ENCODE results near the gene PHC2. TPM values are rescaled to one million over a fixed set of nuclear protein-coding genes. Genes with fewer than 3 reads are reported as not detected.
"Not testable (repeated sequence)": the region's sequence is repeated elsewhere in the genome, so short reads cannot be mapped to it uniquely, and the experiment has no call there.

PHC2 gene
- total RNA-seq, 1 experiment from 2014 or later: 71.9 TPM

DNA sequence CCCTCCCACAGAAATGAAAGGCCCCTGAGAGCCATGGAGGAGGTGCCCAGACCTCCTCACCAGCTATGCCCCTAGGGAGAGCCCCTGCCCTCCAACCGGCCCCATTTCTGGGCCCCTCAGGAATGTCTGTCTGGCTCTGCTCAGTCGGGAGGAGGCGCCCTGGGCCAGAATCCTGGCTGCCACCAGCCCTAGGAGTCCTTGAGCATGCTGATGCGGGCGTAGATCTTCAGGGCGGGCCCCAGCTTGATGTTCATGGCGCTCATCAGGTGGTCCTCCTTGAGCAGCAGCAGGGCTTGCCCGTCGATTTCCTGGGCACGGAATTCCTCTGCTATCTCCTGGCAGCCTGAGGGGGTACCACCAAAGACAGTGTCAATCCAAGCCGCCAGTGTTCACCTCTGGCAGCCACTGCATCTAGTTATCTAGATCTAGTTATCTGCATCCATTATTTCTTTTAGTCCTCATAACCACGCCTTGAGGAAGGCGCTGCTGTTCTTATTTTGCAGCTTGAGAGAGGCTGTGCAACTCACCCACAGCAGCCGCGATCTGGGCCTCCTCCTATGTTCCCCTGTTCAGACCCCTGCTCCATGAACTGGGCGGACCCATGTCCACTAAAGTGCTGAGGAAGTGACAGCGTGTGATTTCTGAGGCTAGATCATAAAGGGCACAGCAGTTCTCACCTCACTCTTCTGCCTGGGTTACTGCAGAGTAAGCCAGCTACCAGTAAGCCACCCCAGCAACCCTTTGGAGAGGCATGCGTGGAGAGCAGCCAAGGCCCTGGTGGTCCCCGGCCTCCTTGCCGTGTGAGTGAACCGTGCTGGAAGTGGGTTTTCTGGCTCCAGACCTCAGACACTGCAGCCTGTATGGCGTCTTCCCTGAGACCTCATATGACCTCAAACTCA, 106.0 kb downstream of the PHC2 start:
- DNase-seq (ENCODE audit: low spot score): no peak
- in situ Hi-C loops (cut with HindIII; ENCODE audit: low sequenced_read_pairs): no loop called here

DNA sequence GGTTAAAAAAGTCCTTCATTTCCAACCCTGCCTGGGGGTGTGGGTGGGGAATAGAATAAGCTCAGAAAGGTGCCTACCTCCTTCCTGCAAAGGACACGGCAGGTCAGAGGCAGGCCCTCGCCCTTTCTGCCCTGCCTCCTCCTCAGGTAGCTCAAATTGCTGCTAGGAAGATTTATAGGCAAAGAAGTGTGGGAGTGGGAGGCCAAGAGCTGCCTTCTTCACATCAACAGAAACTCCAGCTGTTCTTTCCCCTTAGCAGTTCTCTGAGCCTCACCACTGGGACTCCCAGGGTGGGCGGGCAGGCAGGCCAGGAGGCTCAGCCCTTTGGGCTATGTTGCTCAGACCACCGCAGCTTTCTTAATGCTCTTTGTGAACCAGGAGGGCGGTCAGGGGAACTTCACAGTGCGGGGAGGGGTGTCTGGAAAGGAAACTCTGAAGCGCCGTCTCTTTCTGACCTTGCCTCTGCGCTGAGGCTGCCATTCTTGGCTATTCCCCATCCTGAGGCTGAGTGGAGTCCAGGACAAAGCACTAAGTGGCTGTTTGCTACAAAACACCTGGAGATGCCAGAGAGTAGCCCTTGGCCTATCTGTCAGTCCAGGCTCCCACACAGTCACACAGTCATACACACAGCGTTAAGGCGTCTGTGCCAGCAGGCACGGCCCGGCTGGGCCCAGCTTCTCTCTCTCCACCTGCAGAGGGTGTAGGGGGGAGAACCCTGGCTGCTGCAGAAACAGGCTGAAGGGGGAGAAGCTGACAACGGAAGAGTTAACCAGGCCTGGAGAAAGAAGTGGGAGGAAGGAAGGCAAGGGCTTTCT, 107.0 kb downstream of the PHC2 start:
- in situ Hi-C loops (cut with HindIII; ENCODE audit: low sequenced_read_pairs): no loop called here
- no peak for DNase-seq (ENCODE audit: low spot score)

DNA sequence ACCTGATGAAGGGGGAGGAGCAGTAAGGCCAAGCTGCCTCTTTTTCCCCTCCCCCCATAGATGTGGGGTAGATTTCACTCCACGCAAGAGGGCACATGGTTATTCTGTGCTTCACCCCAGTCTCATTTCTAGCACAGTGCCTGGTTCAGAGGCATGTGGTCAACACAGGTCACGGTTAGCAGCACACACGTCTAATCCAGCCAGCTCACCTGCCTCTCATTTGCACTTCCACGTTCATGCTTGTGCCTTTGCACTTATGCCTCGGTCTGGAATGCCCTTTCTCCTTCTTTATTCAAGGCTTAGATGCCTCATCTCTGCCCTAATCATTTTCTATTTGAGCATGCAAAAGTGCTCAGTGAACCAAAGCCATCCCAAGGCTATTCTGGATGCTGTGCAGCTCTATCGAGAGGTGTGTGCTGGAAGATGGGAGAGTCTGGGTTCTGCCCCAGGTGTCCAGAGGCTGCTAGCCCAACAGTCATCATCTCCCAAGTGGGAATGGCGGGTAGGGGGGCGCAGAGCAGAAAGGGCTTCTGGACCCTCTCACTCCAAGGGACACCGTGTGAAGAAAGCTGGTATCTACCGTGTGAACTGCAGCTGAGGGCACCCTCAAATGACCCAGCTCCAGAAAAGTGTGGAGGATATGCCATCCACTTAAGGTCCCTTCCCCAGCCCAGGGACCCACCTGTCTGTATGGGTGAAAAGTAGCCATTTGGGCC, 107.9 kb downstream of the PHC2 start:
- no peak for DNase-seq (ENCODE audit: low spot score)
- in situ Hi-C loops (cut with HindIII; ENCODE audit: low sequenced_read_pairs): no loop called here

DNA sequence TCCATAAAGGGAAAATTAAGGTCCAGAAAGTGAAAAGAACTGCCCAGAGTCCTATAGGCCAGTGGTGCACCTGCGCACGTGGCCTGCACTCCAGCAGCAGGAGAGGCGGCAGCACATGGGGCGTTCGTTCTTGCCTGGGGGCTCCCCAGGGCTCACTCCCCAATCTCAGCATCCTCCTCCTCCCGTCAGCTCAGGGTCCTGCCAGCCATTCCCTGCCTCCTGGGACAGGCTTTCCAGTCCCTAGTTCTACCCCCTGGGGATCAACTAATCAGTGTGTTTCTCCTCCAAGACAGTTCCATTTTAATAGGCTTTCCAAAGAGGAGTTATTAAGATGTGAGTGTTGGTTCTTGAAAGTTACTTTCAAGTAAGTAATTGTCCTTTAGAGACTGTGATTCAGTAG, 108.8 kb downstream of the PHC2 start:
- no peak for DNase-seq (ENCODE audit: low spot score)
- in situ Hi-C loops (cut with HindIII; ENCODE audit: low sequenced_read_pairs): no loop called here

DNA sequence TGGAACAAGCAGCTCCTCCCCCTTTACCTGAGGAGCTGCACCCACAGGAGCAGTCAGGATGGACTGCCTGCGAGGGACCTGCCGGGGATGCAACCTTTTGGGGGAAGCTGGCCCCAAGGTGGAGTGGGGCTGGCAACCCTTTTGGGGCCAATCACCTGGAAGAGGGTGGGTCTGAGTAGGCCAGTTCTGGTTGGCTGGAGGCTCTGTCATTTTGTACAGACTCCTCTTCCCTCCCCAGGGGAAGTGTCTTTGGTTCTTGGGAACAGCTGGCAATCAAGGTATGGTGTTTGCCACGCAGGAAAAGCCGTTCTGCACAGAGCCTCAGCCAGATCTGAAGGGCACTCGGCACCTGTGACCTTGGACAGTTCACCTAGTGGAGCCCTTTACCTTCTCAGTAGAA, 109.7 kb downstream of the PHC2 start:
- in situ Hi-C loops (cut with HindIII; ENCODE audit: low sequenced_read_pairs): no loop called here
- no peak for DNase-seq (ENCODE audit: low spot score)

DNA sequence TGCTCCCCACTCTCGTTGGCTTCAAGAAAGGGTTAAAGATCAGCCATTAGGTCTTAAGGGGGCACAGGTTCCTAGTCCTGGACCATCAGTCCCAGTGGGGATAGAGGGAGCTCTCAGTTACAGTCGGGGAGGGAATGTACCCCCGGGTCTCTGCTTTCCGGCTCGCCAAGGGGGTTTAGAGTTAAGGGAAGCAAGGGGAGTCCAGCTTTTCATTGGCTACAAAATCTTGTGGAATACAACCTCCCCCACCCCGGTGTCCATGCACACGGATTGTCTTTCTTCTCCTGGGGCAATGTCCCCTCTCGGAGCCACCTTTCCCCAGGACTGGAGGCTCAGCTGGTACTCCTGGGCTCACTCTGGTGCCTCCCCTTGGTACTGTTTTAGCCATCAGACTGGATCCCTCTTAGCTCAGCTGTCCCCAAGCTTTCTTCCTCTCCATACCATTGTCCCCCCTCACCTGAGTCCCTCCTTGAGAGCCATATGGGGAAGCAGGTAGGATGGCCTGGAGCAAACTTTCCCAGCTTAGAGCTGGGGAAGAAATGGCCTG, 110.2 kb downstream of the PHC2 start, which contains the start of gene A3GALT2:
TSS of gene A3GALT2 (minus strand) at position 480 of the 547 bp plus-strand sequence. CDS start at position 480, 0 bp downstream.
- in situ Hi-C loops (cut with HindIII; ENCODE audit: low sequenced_read_pairs): no loop called here
- no peak for DNase-seq (ENCODE audit: low spot score)

DNA sequence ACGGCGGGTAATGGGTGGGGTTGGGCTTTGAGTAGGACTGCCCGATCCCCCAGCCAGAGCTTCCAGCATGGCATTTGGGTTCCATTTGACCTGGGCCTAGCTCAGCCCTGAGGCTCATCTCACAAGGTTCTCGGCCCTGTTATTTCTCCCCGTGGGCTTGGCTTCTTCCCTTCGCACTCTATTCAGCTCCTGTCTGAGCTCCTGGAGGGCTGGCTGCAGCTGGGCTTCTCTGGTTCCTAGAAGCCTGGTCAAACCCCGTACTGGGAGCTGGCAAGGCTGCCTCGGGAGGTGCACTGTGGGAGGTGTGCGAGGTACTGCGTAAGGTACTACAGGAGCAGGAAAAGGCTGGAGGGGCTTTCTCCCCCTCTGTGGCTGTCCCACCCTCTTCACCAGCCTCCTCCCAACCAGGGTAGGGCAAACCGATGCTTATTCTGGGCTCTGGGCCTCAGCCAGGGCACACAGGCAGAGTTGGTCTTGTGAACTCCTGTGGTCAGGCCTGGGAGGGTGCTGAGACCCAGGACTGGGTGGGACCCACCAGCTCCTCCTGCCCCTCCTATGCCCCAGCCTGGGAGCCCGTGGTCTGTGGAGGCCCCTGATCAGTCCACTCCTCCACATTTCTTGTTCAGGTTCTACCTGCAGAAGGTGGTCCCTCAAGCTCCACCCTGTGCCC, 110.8 kb downstream of the PHC2 start:
- in situ Hi-C loops (cut with HindIII; ENCODE audit: low sequenced_read_pairs): no loop called here

DNA sequence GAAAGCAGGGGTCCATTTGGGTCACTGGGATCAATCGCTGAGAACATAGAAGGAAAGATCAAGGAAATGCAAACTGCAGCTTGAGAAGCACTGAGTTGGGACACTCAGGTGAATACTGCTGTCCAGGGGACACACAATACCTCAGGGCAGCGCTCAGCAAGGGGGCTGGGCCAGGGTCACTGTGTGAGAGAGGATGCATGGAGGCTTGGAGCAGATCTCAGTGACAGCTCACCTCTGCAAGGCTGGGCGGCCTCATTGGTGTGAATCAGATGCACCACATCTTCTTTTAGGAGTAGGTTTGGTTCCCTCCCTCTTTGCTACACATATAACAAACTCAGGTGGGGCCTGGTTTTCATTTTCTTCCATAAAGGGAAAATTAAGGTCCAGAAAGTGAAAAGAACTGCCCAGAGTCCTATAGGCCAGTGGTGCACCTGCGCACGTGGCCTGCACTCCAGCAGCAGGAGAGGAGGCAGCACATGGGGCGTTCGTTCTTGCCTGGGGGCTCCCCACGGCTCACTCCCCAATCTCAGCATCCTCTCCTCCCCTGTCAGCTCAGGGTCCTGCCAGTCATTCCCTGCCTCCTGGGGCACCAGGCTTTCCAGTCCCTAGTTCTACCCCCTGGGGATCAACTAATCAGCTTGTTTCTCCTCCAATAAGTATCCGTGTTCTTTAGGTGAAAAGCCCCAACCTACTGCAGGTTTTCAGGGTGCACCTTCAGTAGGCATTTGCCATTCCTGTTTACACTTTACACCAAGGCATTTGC, 111.5 kb downstream of the PHC2 start:
- DNase-seq (ENCODE audit: low spot score): no peak
- in situ Hi-C loops (cut with HindIII; ENCODE audit: low sequenced_read_pairs): no loop called here

More for the DNA sequence above, 110.8 kb downstream of the PHC2 start:
- no peak for DNase-seq (ENCODE audit: low spot score)

DNA sequence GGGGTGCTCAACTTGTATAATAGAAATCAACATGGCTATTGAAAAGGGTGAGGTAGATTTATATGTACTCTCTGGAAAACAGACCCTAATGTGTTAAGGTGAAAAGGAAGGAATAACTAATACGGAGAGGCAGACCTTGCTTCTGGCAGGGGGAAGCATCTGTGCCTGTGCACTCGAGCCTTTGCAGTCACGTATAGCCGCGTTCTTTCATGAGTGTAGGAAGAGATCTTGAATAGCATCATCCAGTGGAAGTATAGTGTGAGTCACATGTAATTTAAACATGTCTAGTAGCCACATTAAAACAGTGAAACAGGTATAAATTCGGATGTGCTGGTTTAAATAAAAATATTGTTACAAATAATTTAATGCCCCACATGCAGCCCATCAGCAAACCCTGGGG, 112.9 kb downstream of the PHC2 start:
- no peak for DNase-seq (ENCODE audit: low spot score)
- in situ Hi-C loops (cut with HindIII; ENCODE audit: low sequenced_read_pairs): no loop called here

DNA sequence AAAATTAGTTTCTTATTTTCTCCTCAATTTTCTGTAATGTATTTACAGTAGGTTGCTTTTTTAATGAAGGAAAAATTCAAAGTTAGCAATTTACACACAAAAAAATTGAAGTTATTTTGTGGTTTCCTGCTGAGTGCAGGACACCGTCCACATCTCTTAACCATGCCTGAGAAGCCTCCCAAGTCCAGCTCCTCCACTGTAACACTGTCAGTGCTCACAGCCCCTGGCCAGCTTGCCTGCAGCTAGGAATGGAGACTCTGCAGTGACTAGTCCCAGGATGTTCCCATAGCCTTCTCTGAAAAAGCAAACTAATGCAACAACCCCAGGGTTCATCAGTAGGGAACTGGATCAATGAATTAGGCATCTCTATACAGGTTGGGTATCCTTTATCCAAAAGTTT, 113.5 kb downstream of the PHC2 start:
- no peak for DNase-seq (ENCODE audit: low spot score)
- in situ Hi-C loops (cut with HindIII; ENCODE audit: low sequenced_read_pairs): no loop called here

DNA sequence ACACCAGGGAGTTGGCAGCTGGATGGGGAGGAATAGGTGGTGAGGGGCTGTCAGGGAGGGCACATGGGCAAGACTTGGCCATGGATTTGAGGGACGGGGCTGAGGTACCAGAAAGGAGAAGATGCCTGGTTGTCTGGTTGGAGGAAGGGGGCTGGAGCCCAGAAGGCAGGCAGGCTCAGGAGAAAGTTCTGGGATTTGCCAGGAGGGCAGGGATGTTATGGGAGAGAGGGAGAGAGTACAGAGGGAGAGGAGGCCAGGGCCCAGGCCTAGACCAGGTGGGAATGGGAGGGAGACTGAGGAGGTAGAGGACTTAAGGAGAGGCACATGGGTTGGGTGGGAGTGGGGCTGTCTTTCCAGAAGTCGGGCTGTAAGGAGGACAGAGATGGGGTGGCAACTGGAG, 114.3 kb downstream of the PHC2 start:
- no peak for DNase-seq (ENCODE audit: low spot score)
- in situ Hi-C loops (cut with HindIII; ENCODE audit: low sequenced_read_pairs): no loop called here

DNA sequence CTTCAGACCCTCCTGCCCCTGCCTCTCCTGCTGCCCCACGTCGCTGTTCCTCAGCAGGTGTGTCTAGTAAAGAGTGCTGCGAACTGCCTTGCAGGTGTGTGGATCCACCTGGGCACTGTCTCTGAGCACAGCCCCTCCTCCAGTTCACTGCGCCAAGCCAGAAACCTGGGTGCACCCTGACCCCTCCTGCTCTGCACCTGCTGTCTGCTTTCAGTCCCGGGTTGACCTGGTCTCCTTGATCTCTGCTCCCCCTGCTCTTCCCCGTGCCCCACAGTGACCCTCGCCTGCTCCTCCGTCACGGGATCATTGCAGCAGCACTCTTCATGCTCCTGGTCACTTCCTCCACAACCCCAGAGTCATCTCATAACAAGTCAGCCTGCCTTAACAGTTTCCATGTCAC, 116.5 kb downstream of the PHC2 start:
- in situ Hi-C loops (cut with HindIII; ENCODE audit: low sequenced_read_pairs): no loop called here
- no peak for DNase-seq (ENCODE audit: low spot score)

DNA sequence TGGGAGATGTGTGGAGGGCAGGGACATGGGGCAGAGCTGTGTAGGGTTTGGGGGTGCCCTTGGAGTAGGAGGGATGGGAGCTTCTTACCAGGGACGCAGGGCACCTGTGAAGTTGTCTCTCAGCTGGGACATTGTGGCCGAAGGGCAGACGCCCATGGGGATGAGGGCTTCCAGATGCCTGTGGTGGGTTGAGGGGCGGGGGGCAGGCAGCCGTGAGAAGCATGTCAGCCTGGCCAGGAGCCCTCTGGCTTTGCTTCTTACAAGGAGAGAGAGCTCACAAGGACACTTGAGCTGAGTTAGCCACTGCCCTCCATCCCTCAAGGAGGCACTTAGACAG, 118.5 kb downstream of the PHC2 start:
- in situ Hi-C loops (cut with HindIII; ENCODE audit: low sequenced_read_pairs): no loop called here
- DNase-seq (ENCODE audit: low spot score): no peak

DNA sequence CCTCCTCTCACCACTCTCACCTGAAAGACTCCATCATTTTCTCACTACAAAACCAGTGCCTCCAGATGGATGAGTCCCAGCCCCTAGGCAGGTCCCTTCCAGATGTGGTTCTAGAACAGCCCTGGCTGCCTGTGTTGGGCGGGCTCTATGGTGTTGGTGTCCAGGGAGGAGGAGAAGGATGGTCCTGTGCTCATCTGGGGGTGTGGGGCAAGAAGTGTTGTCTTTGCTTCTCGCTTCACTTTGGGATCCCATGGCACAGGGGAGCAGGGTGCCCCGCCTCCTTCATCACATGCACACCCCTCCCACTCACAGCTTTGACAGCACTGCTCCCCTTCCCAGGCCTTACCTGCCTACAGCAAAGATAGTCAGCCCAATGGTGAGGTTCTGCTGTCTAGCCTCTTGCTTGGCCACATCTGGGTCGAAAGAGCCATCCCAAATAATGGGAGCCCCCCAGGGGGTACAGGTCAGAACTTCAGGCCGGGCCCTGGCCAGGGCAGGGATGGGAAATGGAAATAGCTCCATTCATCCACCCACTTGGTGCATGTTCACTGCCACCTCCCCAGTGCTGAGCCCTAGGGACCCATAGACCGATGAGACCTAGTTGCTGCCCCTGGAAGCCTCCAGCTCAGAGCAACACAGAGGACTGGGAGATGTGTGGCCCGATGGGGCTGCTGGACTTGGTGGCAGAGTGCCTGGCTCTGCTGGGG, 119.0 kb downstream of the PHC2 start:
- in situ Hi-C loops (cut with HindIII; ENCODE audit: low sequenced_read_pairs): no loop called here
- no peak for DNase-seq (ENCODE audit: low spot score)

DNA sequence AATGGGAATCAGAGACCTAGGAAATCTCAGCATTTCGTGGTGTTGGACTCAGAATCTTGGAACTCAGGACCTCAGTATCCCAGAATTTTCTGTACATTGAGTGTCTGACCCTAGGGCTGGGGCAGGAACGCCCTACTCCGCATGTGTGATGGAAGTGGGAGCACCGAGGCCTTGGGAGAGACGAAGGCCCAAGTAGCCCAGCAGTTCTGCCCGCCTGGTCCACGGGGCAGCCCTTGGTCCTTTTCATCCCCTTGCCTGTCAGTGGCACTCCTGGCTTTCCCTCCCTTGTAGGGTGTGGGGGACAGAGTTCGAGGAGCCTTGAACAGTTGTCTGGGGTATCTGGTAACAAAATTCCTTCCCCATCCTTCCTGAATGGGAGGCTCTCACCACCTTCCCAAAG, 120.2 kb downstream of the PHC2 start:
- DNase-seq (ENCODE audit: low spot score): no peak
- in situ Hi-C loops (cut with HindIII; ENCODE audit: low sequenced_read_pairs): no loop called here

DNA sequence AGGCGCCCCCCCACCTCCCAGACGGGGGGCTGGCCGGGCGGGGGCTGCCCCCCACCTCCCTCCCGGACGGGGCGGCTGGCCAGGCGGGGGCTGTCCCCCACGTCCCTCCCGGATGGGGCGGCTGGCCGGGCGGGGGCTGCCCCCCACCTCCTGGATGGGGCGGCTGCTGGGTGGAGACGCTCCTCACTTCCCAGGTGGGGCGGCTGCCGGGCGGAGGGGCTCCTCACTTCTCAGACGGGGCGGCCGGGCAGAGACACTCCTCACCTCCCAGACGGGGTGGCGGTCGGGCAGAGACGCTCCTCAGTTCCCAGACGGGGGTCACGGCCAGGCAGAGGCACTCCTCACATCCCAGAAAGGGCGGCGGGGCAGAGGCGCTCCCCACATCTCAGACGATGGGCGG, 121.5 kb downstream of the PHC2 start:
- in situ Hi-C loops (cut with HindIII; ENCODE audit: low sequenced_read_pairs); DNase-seq (ENCODE audit: low spot score): not testable (repeated sequence)

DNA sequence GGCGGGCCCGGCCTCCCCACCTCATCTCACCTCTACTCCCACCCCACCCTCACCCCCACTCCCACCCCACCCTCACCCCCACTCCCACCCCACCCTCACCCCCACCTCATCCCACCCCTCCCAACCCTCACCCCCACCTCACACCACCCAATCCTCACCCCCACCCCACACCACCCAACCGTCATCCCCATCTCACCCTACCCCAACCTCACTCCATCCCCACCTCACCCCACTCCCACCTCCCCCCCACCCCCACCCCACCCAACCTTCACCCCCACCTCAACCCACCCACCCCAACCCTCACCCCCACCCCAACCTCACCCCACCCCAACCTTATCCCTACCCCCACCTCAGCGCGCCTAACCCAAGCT, 123.4 kb downstream of the PHC2 start:
- DNase-seq (ENCODE audit: low spot score): no peak
- in situ Hi-C loops (cut with HindIII; ENCODE audit: low sequenced_read_pairs): no loop called here
